Camera-type eye (tissue), 1 donor: Measurements from ENCODE around the gene MRPL57. TPM values are rescaled to one million over a fixed set of nuclear protein-coding genes. Genes with fewer than 3 reads are reported as not detected.

Experiments used
- total RNA-seq: library from RNA; depleted of rRNA; stranded (reverse); fragments of >200 nt; gene quantifications from one replicate; pipeline ENCODE4 v1.2.3, GENCODE V29; 2014

MRPL57 gene
- total RNA-seq = 25.6 TPM

GRCh38 chr13:21176215-21176981 lies at the start of gene MRPL57, which contains the start of gene SKA3:
Gene MRPL57, plus strand, starts transcription at chr13:21176658. Its CDS starts 259 bp downstream, at chr13:21176917.
Gene SKA3, minus strand, starts transcription at chr13:21176552. Its CDS starts 75 bp downstream, at chr13:21176477.

Other genes starting within 250 kb of the MRPL57 start
- gene LATS2, start 115.1 kb upstream of the MRPL57 start, total RNA-seq = 17.0 TPM
- gene SAP18, start 36.5 kb upstream of the MRPL57 start, total RNA-seq = 47.6 TPM
- 7.5 TPM for gene SKA3, start 106 bp upstream of the MRPL57 start, total RNA-seq